Upper lobe of left lung (tissue), 6 donors: ENCODE results near the gene RPUSD3. TPM values are rescaled to one million over a fixed set of nuclear protein-coding genes. Genes with fewer than 3 reads are reported as not detected.
A peak's percentile ranks its signal among the peaks of the same experiment; 100 is the strongest.
"Not testable (repeated sequence)": the region's sequence is repeated elsewhere in the genome, so short reads cannot be mapped to it uniquely, and the experiment has no call there.

ENCODE experiments used
- ATAC-seq, 2 donors: fragments of 200-7000 bp; cut with Tn5 transposase; one replicate each; pipeline ENCODE4 v1.9.1; 2022; ENCODE audit warnings: mild to moderate bottlenecking in 2 of 2, moderate library complexity in 2 of 2; ENCODE audit not compliant: low FRiP score in 2 of 2
- DNase-seq, 2 donors: peaks; one replicate each; pipeline ENCODE4 v3.0.0-alpha.2; 2019 to 2020
- H3K27ac ChIP-seq, 4 donors: fragments of 200-600 bp; sonication (generic); one replicate each; pipeline ENCODE4 v1.5.1; 2016 to 2019
- H3K27me3 ChIP-seq, 4 donors: fragments of 200-600 bp; sonication (generic); one replicate each; pipeline ENCODE4 v1.5.1; 2017 to 2019
- H3K36me3 ChIP-seq, 4 donors: fragments of 200-600 bp; sonication (generic); one replicate each; pipeline ENCODE4 v1.5.1; 2016 to 2019
- H3K4me1 ChIP-seq, 4 donors: fragments of 200-600 bp; sonication (generic); one replicate each; pipeline ENCODE4 v1.5.1; 2018 to 2019
- H3K4me3 ChIP-seq, 4 donors: fragments of 200-600 bp; sonication (generic); one replicate each; pipeline ENCODE4 v1.5.1; 2017 to 2019; ENCODE audit warnings: mild to moderate bottlenecking in 2 of 4, moderate library complexity in 1 of 4
- H3K9me3 ChIP-seq, 4 donors: fragments of 200-600 bp; sonication (generic); one replicate each; pipeline ENCODE4 v1.5.1; 2018 to 2019
- EP300 ChIP-seq, 4 donors: sonication (generic); formaldehyde crosslinking; IDR thresholded peaks; one replicate each; pipeline ENCODE4 v1.5.1; 2017; ENCODE audit warnings: antibody characterized with exemption in 4 of 4, control low read depth in 2 of 4
- POLR2A ChIP-seq, 4 donors: fragments of 450-650 bp; IDR thresholded peaks; one replicate each; pipeline ENCODE4 v1.5.1; 2016 to 2017; ENCODE audit warnings: antibody characterized with exemption in 4 of 4, mild to moderate bottlenecking in 2 of 4
- POLR2AphosphoS5 ChIP-seq, 2 donors: sonication (generic); formaldehyde crosslinking; IDR thresholded peaks; one replicate each; pipeline ENCODE4 v1.5.1; 2017; ENCODE audit warnings: antibody characterized with exemption in 2 of 2
- WGBS, 2 donors: methylation state at CpG; one replicate each; pipeline ENCODE4 v1.1.5; 2017 to 2018; 5-methylcytosine and 5-hydroxymethylcytosine counted together
- total RNA-seq, 6 donors: library from RNA; depleted of rRNA in 4 of 6; stranded (reverse); fragments of >200 nt in 4 of 6; gene quantifications; one replicate each; pipeline versions ENCODE4 v1.1.0 to v1.2.1, GENCODE V29; 2016 to 2021
- TF ChIP-seq, protein P1 (sequence below), 6 experiments: fragments of 450-650 bp in 4 of 6; fragments of 200-600 bp in 2 of 6; sonication (generic) in 2 of 6; IDR thresholded peaks; one replicate each; pipeline ENCODE4 v1.5.1; 2016 to 2019; ENCODE audit warnings: antibody characterized with exemption in 6 of 6
- donor health status: DM: no; HTN: no; CAD: no; lungs with moderate emphysema.
- donor health status: DM: no; HTN: yes; CAD: no; lungs with severe emphysema.

Gene RPUSD3
- total RNA-seq, 6 donors from 2014 or later = 23.8 to 58.7 (median 34.9) TPM

- H3K27me3 ChIP-seq = no peaks in the 10 kb centered on the region
- no peak for TF ChIP-seq POLR2A (IDR thresholded peaks at IDR 0.05)
- TF ChIP-seq, protein P1, sequence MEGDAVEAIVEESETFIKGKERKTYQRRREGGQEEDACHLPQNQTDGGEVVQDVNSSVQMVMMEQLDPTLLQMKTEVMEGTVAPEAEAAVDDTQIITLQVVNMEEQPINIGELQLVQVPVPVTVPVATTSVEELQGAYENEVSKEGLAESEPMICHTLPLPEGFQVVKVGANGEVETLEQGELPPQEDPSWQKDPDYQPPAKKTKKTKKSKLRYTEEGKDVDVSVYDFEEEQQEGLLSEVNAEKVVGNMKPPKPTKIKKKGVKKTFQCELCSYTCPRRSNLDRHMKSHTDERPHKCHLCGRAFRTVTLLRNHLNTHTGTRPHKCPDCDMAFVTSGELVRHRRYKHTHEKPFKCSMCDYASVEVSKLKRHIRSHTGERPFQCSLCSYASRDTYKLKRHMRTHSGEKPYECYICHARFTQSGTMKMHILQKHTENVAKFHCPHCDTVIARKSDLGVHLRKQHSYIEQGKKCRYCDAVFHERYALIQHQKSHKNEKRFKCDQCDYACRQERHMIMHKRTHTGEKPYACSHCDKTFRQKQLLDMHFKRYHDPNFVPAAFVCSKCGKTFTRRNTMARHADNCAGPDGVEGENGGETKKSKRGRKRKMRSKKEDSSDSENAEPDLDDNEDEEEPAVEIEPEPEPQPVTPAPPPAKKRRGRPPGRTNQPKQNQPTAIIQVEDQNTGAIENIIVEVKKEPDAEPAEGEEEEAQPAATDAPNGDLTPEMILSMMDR (IDR thresholded peaks at IDR 0.05) = no peak
- TF ChIP-seq EP300 (IDR thresholded peaks at IDR 0.05) = no peak
- no peak for TF ChIP-seq POLR2AphosphoS5 (IDR thresholded peaks at IDR 0.05)
- WGBS, 2 donors = 90 to 98% methylated on average over 5 to 6 of the region's 6 CpGs
- DNase-seq (no peak), ATAC-seq (no peak)
- no peaks in the 10 kb centered on the region for H3K9me3 ChIP-seq
- no peak overlapping the region for H3K4me3 ChIP-seq
- no peaks in the 10 kb centered on the region for H3K36me3 ChIP-seq
- peaks cover 0 to 14% (median 6%) of the 10 kb centered on the region in 4 donors for H3K4me1 ChIP-seq
- H3K27ac ChIP-seq = no peak overlapping the region
Observed at GRCh38 chr3:9852528-9852927, 8.7 kb upstream of the RPUSD3 start.

- not testable (repeated sequence) for H3K4me3 ChIP-seq, H3K27me3 ChIP-seq, H3K36me3 ChIP-seq, ATAC-seq, H3K9me3 ChIP-seq, H3K27ac ChIP-seq
- 58 to 61% methylated on average over 6 of the region's 6 CpGs for WGBS, 2 donors
- DNase-seq = peak in 1 of 2 donors; percentile 60
- peaks cover 0 to 14% (median 6%) of the 10 kb centered on the region in 4 donors for H3K4me1 ChIP-seq
Observed at GRCh38 chr3:9851926-9852325, 8.1 kb upstream of the RPUSD3 start.

DNA sequence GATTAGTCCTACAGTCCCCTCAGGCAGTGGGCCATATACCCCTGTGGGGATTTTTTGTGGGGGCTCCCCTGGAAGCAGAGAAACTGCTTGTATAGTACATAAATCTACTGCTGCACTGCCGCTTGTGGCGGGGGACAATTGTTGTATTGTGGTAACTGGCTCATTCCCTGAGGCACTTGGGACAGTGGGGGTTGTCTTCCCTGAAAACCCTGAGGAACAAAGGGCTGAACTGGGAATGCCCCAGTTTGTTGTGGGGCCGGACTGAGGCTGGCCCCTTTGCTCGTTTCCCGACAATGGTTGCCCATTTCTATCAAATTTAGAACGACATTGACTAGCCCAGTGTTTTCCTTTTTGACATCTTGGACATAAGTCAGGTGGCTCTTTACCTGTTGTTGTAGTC, 7.6 kb upstream of the RPUSD3 start:
- DNase-seq, ATAC-seq, H3K9me3 ChIP-seq, H3K27ac ChIP-seq, H3K36me3 ChIP-seq, H3K27me3 ChIP-seq, H3K4me3 ChIP-seq: not testable (repeated sequence)
- WGBS, 2 donors = 81 to 93% methylated on average over 6 of the region's 6 CpGs
- peaks cover 0 to 14% (median 6%) of the 10 kb centered on the region in 4 donors for H3K4me1 ChIP-seq

DNA sequence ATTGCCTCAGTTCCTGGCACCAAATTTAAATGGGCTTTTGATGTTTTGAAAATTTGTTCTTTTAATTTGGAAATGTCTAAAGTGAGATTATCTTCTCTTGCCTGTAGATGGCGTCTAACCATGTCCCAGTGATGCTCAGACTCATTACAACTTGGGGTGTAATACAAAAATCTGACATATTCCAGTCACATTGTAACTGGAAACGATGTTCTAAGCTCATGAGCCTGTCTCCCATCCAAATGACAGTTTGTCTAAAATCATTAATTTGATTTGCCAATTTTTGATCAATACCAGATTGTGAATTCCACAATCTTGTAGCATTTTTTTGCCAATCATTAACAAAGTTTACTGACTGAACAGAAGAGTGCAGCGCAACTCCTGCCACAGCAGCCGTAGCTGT, 5.1 kb upstream of the RPUSD3 start:
- H3K4me3 ChIP-seq, H3K27me3 ChIP-seq, H3K27ac ChIP-seq, DNase-seq, ATAC-seq, H3K9me3 ChIP-seq, H3K36me3 ChIP-seq: not testable (repeated sequence)
- H3K4me1 ChIP-seq = peaks cover 4 to 21% (median 9%) of the 10 kb centered on the region in 4 donors
- TF ChIP-seq, protein P1 (IDR thresholded peaks at IDR 0.05) = peak; percentile 26 to 57 (median 38)
- WGBS, 2 donors = 36 to 38% methylated on average over 4 of the region's 4 CpGs

DNA sequence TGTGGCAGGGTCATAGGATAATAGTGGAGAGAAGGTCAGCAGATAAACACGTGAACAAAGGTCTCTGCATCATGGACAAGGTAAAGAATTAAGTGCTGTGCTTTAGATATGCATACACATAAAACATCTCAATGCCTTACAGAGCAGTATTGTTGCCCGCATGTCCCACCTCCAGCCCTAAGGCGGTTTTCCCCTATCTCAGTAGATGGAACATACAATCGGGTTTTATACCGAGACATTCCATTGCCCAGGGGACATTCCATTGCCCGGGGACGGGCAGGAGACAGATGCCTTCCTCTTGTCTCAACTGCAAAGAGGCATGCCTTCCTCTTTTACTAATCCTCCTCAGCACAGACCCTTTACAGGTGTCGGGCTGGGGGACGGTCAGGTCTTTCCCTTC, 4.1 kb upstream of the RPUSD3 start:
- not testable (repeated sequence) for H3K27ac ChIP-seq, H3K27me3 ChIP-seq, H3K9me3 ChIP-seq, H3K4me3 ChIP-seq, H3K36me3 ChIP-seq, DNase-seq, ATAC-seq
- WGBS, 2 donors = 57 to 76% methylated on average over 5 to 9 of the region's 9 CpGs
- H3K4me1 ChIP-seq = peaks cover 7 to 27% (median 12%) of the 10 kb centered on the region in 4 donors

DNA sequence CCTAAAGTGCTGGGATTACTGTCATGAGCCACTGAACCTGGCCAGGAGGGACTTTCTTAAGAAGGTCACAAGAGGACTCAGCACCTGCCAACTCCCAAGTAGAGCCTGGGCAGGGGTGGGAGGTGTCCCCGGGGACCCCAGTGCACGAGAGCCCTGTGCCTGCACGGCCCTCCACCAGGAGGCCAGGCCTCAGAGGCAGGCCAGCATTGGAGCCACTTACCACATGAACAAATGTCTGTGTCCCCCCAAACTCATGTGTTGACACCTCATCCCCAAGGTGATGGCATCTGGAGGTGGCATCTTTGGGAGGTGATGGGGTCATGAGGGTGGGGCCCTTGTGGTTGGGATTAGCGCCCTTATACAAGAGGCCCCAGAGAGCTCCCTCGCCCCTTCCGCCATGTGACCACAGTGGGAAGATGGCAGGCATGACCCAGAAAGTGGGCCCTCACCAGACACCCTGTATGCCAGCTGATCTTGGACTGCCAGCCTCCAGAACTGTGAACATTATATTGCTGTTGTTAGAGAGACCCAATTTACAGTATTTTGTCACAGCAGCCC, 3.2 kb upstream of the RPUSD3 start:
- DNase-seq (peak in 1 of 2 donors; percentile 50), ATAC-seq (no peak)
- Histone ChIP-seq H3K36me3 (no peaks in the 10 kb centered on the region), H3K27me3 (no peaks in the 10 kb centered on the region), H3K27ac (no peak overlapping the region), H3K9me3 (no peaks in the 10 kb centered on the region), H3K4me1 (peaks cover 13 to 29% (median 15%) of the 10 kb centered on the region in 4 donors), H3K4me3 (no peak overlapping the region)
- TF ChIP-seq, protein P1 (IDR thresholded peaks at IDR 0.05) = no peak
- TF ChIP-seq POLR2AphosphoS5 (IDR thresholded peaks at IDR 0.05) = no peak
- TF ChIP-seq EP300 (IDR thresholded peaks at IDR 0.05) = no peak
- no peak for TF ChIP-seq POLR2A (IDR thresholded peaks at IDR 0.05)
- WGBS, 2 donors = 85 to 100% methylated on average over 4 to 6 of the region's 6 CpGs
